H1 (cell line): ENCODE results near the gene ANGEL2.
"Not testable (repeated sequence)": the region's sequence is repeated elsewhere in the genome, so short reads cannot be mapped to it uniquely, and the experiment has no call there.

Source experiments
- CREB1 ChIP-seq: IDR thresholded peaks from 2 replicates; pipeline ENCODE4 v1.6.1; 2012; ENCODE audit warnings: inconsistent platforms
- EZH2 ChIP-seq: fragments of 200-600 bp; sonication (generic); IDR thresholded peaks from 2 replicates; pipeline ENCODE4 v1.7.1; 2012; ENCODE audit warnings: low read depth, mild to moderate bottlenecking, moderate library complexity, low read length, inconsistent platforms; ENCODE audit not compliant: severe bottlenecking

GRCh38 chr1:212964993-212965392 lies 50.7 kb downstream of the ANGEL2 start:
- not testable (repeated sequence) for TF ChIP-seq EZH2, CREB1
